Measurements from ENCODE around the gene UCMA.

- no peak for TF ChIP-seq CTCF (conservative IDR thresholded peaks at IDR 0.05 in 1 of 2, IDR thresholded peaks at IDR 0.05 in 1 of 2; ENCODE audit: extremely low read depth in 1 of 2, insufficient read depth in 1 of 2, low read depth in 1 of 2, low read length in 2 of 2)
- no peak for TF ChIP-seq EZH2 (IDR thresholded peaks at IDR 0.05; ENCODE audit: borderline replicate concordance, low read length)
Observed at GRCh38 chr10:13253726-13254125, 19.6 kb upstream of the UCMA start.
